H9 (cell line): ENCODE data around the gene SUMF1. TPM values are rescaled to one million over a fixed set of nuclear protein-coding genes. Genes with fewer than 3 reads are reported as not detected.

Experiments used
- DNase-seq: peaks from one replicate; pipeline ENCODE4 v3.0.0-alpha.2; 2017
- H2AFZ ChIP-seq: one replicate; pipeline ENCODE4 v1.6.1; 2013; ENCODE audit warnings: mild to moderate bottlenecking, low read length, control low read depth, moderate library complexity
- H2AK5ac ChIP-seq: 2 replicates; pipeline ENCODE4 v1.6.1; 2013; ENCODE audit warnings: low read length, control low read depth, mixed read lengths; ENCODE audit not compliant: insufficient read length
- H2BK120ac ChIP-seq: one replicate; pipeline ENCODE4 v1.6.1; 2013; ENCODE audit warnings: low read depth, mild to moderate bottlenecking, low read length, control low read depth, inconsistent platforms; ENCODE audit not compliant: poor library complexity, severe bottlenecking
- H2BK12ac ChIP-seq: 2 replicates; pipeline ENCODE4 v1.6.1; 2013; ENCODE audit warnings: low read length, control low read depth, mixed read lengths, low read depth; ENCODE audit not compliant: insufficient read length
- H2BK15ac ChIP-seq: 2 replicates; pipeline ENCODE4 v1.6.1; 2013; ENCODE audit warnings: low read depth, low read length, control low read depth
- H2BK20ac ChIP-seq: one replicate; pipeline ENCODE4 v1.6.1; 2013; ENCODE audit warnings: low read depth, mild to moderate bottlenecking, low read length, control low read depth, inconsistent platforms; ENCODE audit not compliant: poor library complexity, severe bottlenecking
- H2BK5ac ChIP-seq: 2 replicates; pipeline ENCODE4 v1.6.1; 2013; ENCODE audit warnings: low read length, control low read depth, mixed read lengths; ENCODE audit not compliant: insufficient read length
- H3K14ac ChIP-seq: 2 replicates; pipeline ENCODE4 v1.6.1; 2013; ENCODE audit warnings: low read length, control low read depth; ENCODE audit not compliant: insufficient read depth
- H3K18ac ChIP-seq: 2 replicates; pipeline ENCODE4 v1.6.1; 2013; ENCODE audit warnings: low read depth, mild to moderate bottlenecking, mixed read lengths, low read length, control low read depth; ENCODE audit not compliant: insufficient read length
- H3K23ac ChIP-seq: 2 replicates; pipeline ENCODE4 v1.6.1; 2013; ENCODE audit warnings: low read length, control low read depth, mixed read lengths, low read depth; ENCODE audit not compliant: insufficient read length
- H3K23me2 ChIP-seq: 2 replicates; pipeline ENCODE4 v1.6.1; 2013; ENCODE audit warnings: low read depth, mild to moderate bottlenecking, mixed read lengths, low read length, control low read depth; ENCODE audit not compliant: insufficient read length, poor library complexity, severe bottlenecking
- H3K27ac ChIP-seq: 2 replicates; pipeline ENCODE4 v1.5.1; 2013; ENCODE audit warnings: low read length, control low read depth, mixed read lengths, low read depth; ENCODE audit not compliant: insufficient read length
- H3K27me3 ChIP-seq: 2 replicates; pipeline ENCODE4 v1.6.1; 2013; ENCODE audit warnings: low read length, control low read depth, inconsistent platforms; ENCODE audit not compliant: insufficient read depth
- H3K4ac ChIP-seq: 2 replicates; pipeline ENCODE4 v1.6.1; 2013; ENCODE audit warnings: low read depth, mild to moderate bottlenecking, control low read depth, inconsistent platforms, low read length, moderate library complexity
- H3K4me1 ChIP-seq: 2 replicates; pipeline ENCODE4 v1.6.1; 2013; ENCODE audit warnings: low read length, control low read depth, inconsistent platforms; ENCODE audit not compliant: insufficient read depth
- H3K4me2 ChIP-seq: 2 replicates; pipeline ENCODE4 v1.6.1; 2013; ENCODE audit warnings: low read length, control low read depth, mixed read lengths; ENCODE audit not compliant: insufficient read length, insufficient read depth
- H3K56ac ChIP-seq: 2 replicates; pipeline ENCODE4 v1.6.1; 2013; ENCODE audit warnings: low read depth, mild to moderate bottlenecking, mixed read lengths, low read length, control low read depth; ENCODE audit not compliant: insufficient read length
- H3K79me1 ChIP-seq: 2 replicates; pipeline ENCODE4 v1.6.1; 2013; ENCODE audit warnings: low read depth, mild to moderate bottlenecking, moderate library complexity, low read length, control low read depth, inconsistent platforms; ENCODE audit not compliant: insufficient read depth, poor library complexity, severe bottlenecking
- H3K79me2 ChIP-seq: 2 replicates; pipeline ENCODE4 v1.6.1; 2013; ENCODE audit warnings: low read length, control low read depth, inconsistent platforms; ENCODE audit not compliant: insufficient read depth
- H3K9ac ChIP-seq: 2 replicates; pipeline ENCODE4 v1.6.1; 2013; ENCODE audit warnings: low read length, control low read depth, mixed read lengths; ENCODE audit not compliant: insufficient read length; ENCODE audit errors: extremely low read depth
- H3K9me3 ChIP-seq: one replicate; pipeline ENCODE4 v1.6.1; 2013; ENCODE audit warnings: low read depth, low read length, inconsistent platforms; ENCODE audit not compliant: control insufficient read depth
- H3T11ph ChIP-seq: one replicate; pipeline ENCODE4 v1.6.1; 2013; ENCODE audit warnings: mild to moderate bottlenecking, low read length, control low read depth, inconsistent platforms
- H4K20me1 ChIP-seq: one replicate; pipeline ENCODE4 v1.6.1; 2013; ENCODE audit not compliant: control insufficient read depth, insufficient read length, insufficient read depth
- H4K5ac ChIP-seq: 2 replicates; pipeline ENCODE4 v1.6.1; 2013; ENCODE audit warnings: low read depth, mild to moderate bottlenecking, mixed read lengths, low read length, control low read depth; ENCODE audit not compliant: insufficient read length
- H4K8ac ChIP-seq: replicated peaks from 2 replicates; pipeline ENCODE4 v1.6.1; 2013; ENCODE audit warnings: low read length, control low read depth, mixed read lengths, low read depth; ENCODE audit not compliant: insufficient read length
- H4K91ac ChIP-seq: 2 replicates; pipeline ENCODE4 v1.6.1; 2013; ENCODE audit warnings: low read depth, mild to moderate bottlenecking, moderate library complexity, mixed read lengths, low read length, control low read depth; ENCODE audit not compliant: insufficient read length
- H3K27ac Mint-ChIP-seq, 3 experiments: 2 replicates in 2 of 3; 3 replicates in 1 of 3; pipeline ENCODE4 v1.8.0; 2020 to 2021; ENCODE audit warnings: mixed read lengths in 3 of 3, mild to moderate bottlenecking in 1 of 3, moderate library complexity in 1 of 3
- H3K27me3 Mint-ChIP-seq: 2 replicates; pipeline ENCODE4 v1.8.0; 2021; ENCODE audit warnings: low read depth, mild to moderate bottlenecking, moderate library complexity, mixed read lengths
- H3K36me3 Mint-ChIP-seq, 3 experiments: 2 replicates in 2 of 3; 3 replicates in 1 of 3; pipeline ENCODE4 v1.8.0; 2020 to 2021; ENCODE audit warnings: low read depth in 3 of 3, mixed read lengths in 3 of 3; ENCODE audit not compliant: insufficient read depth in 1 of 3
- H3K4me1 Mint-ChIP-seq, 2 experiments: 2 replicates each; pipeline ENCODE4 v1.8.0; 2020; ENCODE audit warnings: mixed read lengths in 2 of 2
- H3K4me3 Mint-ChIP-seq, 2 experiments: 2 replicates in 1 of 2; 3 replicates in 1 of 2; pipeline ENCODE4 v1.8.0; 2020 to 2021; ENCODE audit warnings: mild to moderate bottlenecking in 2 of 2, mixed read lengths in 2 of 2, moderate library complexity in 1 of 2
- H3K9me3 Mint-ChIP-seq, 2 experiments: 2 replicates in 1 of 2; 3 replicates in 1 of 2; pipeline ENCODE4 v1.8.0; 2020; ENCODE audit warnings: mild to moderate bottlenecking in 2 of 2, mixed read lengths in 2 of 2, moderate library complexity in 1 of 2
- WGBS: extraction: QIAGEN DNeasy Blood & Tissue Kit; methylation state at CpG from one replicate; pipeline ENCODE4 v1.1.7; 2013; ENCODE audit warnings: missing lambda C conversion rate, low lambda C conversion rate, mixed read lengths; ENCODE audit not compliant: insufficient read length; ENCODE audit errors: extremely low coverage; 5-methylcytosine and 5-hydroxymethylcytosine counted together
- total RNA-seq: library from RNA; stranded (reverse); gene quantifications from 2 replicates; pipeline ENCODE4 v1.2.1, GENCODE V29; 2021
- TF ChIP-seq, protein P1 (sequence below): fragments of 200-600 bp; sonication (generic); conservative IDR thresholded peaks from 3 replicates; pipeline ENCODE4 v1.8.0; 2021; ENCODE audit warnings: antibody characterized with exemption, mild to moderate bottlenecking

The SUMF1 gene
- total RNA-seq, 1 experiment from 2014 or later, result 9.5 TPM

DNA sequence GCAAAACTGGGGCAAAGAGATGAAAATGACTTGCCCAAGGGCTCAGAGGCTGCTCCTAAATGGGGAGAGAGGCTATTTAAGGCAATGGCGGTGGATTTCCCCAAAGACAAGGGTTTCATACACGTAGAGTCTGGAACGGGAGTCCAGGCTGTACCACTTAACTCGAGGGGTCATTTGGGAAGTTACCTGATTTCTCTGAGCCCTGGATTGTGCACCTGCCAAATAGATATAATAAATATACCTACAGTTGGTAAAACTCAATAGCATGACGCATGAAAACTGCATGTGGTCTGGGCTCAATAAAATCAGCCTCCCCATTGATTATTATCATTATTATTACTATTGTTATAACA, 24.8 kb upstream of the SUMF1 start:
- Mint-ChIP-seq H3K36me3 (no peaks in the 10 kb centered on the region), H3K27me3 (peaks cover 54% of the 10 kb centered on the region), H3K4me1 (peaks cover 13 to 16% of the 10 kb centered on the region in 2 experiments), H3K4me3 (peak overlapping the region; percentile 88 to 92), H3K9me3 (no peaks in the 10 kb centered on the region), H3K27ac (no peak overlapping the region)
- peak overlapping the region; percentile 68 for H3K9ac ChIP-seq
- no peaks in the 10 kb centered on the region for H4K20me1 ChIP-seq
- H2BK20ac ChIP-seq, result no peak overlapping the region
- no peak overlapping the region for H3K4ac ChIP-seq
- TF ChIP-seq, protein P1, sequence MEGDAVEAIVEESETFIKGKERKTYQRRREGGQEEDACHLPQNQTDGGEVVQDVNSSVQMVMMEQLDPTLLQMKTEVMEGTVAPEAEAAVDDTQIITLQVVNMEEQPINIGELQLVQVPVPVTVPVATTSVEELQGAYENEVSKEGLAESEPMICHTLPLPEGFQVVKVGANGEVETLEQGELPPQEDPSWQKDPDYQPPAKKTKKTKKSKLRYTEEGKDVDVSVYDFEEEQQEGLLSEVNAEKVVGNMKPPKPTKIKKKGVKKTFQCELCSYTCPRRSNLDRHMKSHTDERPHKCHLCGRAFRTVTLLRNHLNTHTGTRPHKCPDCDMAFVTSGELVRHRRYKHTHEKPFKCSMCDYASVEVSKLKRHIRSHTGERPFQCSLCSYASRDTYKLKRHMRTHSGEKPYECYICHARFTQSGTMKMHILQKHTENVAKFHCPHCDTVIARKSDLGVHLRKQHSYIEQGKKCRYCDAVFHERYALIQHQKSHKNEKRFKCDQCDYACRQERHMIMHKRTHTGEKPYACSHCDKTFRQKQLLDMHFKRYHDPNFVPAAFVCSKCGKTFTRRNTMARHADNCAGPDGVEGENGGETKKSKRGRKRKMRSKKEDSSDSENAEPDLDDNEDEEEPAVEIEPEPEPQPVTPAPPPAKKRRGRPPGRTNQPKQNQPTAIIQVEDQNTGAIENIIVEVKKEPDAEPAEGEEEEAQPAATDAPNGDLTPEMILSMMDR, result no peak
- H3K79me2 ChIP-seq, result no peaks in the 10 kb centered on the region
- DNase-seq, result no peak
- H2BK120ac ChIP-seq, result no peak overlapping the region
- no peak overlapping the region for H3K14ac ChIP-seq
- no peaks in the 10 kb centered on the region for H3K79me1 ChIP-seq
- no peak overlapping the region for H2BK12ac ChIP-seq
- H3K18ac ChIP-seq, result no peak overlapping the region
- H3K9me3 ChIP-seq, result no peaks in the 10 kb centered on the region
- 0 out of 2 replicates have a peak, but pooled peaks cover 2% of the 10 kb centered on the region for H3K4me1 ChIP-seq
- H3K56ac ChIP-seq, result no peak overlapping the region
- H3T11ph ChIP-seq, result no peak overlapping the region
- no peaks in the 10 kb centered on the region for H3K27me3 ChIP-seq
- H2AFZ ChIP-seq, result no peak overlapping the region
- no peak overlapping the region for H3K27ac ChIP-seq
- H4K91ac ChIP-seq, result no peak overlapping the region
- H2AK5ac ChIP-seq, result no peak overlapping the region
- peaks cover 16% of the 10 kb centered on the region for H3K23me2 ChIP-seq
- H3K23ac ChIP-seq, result no peak overlapping the region
- H4K8ac ChIP-seq, result no peak overlapping the region
- H2BK5ac ChIP-seq, result no peak overlapping the region
- WGBS, result no CpG with 5 or more reads among the region's 5 CpGs
- H4K5ac ChIP-seq, result no peak overlapping the region
- no peak overlapping the region for H2BK15ac ChIP-seq
- H3K4me2 ChIP-seq, result peak overlapping the region; percentile 82
